Stimulated activated CD8-positive, alpha-beta memory T cell treated with anti-CD3 and anti-CD28 coated beads, Interleukin-7, amount 100 ng/mL, for 4 hours (primary cell): ENCODE results near the gene C16orf86.

Experiments
- DNase-seq, 2 donors: peaks; one replicate each; pipeline ENCODE4 v3.0.0-alpha.2; 2020; ENCODE audit warnings: low read depth in 2 of 2

C16orf86 gene

DNA sequence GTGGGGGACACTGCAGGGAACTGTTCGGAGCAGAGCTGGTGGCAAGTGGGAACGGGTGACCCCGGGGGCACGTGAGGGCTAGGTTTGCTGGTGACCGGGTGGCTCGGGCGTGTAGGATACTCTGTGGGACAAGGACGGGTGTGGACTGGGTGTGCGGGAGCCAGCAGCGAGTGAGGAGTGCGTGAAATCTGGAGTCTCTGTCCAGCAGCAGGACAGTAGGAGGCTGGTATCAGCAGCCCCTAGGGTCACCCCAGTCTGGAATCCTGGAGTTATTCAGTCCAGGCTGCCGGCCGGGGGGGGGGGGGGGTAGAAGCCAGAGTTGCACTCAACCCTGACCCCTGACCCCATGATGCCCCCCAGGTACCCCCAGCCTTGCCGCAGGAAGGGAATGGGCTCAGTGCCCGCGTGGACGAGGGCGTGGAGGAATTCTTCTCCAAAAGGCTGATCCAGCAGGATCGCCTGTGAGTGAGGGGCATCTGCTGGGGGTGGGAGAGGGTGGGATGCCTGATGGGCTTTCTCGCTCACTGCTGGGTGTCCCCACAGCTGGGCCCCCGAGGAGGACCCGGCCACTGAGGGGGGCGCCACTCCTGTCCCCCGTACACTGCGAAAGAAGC, 12.7 kb upstream of the C16orf86 start:
- no peak for DNase-seq

DNA sequence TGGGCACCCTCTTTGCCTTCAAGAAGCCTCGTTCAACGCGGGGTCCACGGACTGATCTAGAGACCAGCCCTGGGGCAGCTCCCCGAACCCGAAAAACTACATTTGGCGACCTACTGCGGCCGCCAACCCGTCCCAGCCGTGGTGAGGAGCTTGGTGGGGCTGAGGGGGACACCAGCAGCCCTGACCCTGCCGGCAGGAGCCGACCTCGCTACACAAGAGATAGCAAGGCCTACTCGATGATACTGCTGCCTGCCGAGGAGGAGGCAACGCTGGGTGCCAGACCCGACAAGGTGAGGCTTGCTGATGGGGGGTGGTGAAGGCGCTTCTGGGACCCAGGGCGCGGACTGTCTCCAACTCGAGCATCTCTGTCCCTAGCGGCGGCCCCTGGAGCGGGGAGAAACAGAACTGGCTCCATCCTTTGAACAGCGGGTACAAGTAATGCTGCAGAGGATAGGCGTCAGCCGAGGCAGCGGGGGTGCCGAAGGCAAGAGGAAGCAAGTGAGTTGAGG, 12.2 kb upstream of the C16orf86 start:
- no peak for DNase-seq

DNA sequence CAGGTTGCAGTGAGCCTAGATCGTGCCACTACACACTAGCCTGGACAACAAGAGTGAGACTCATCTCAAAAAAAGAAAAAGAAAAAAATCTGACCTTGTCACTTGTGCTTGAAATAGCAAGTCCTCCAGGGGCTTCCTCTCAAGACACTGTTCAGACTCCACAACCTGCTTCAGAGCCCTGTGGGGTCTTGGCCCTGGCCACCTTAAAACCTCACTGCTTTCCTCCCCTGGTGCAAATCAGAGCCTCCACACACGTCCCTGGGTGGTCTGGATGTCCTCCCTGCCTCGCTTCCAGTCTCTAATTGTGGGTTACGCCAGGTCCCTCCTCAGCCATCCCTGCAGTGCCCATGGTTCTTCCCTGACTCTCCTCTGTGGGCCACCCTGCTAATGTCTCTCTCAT, 11.3 kb upstream of the C16orf86 start:
- DNase-seq, result no peak

DNA sequence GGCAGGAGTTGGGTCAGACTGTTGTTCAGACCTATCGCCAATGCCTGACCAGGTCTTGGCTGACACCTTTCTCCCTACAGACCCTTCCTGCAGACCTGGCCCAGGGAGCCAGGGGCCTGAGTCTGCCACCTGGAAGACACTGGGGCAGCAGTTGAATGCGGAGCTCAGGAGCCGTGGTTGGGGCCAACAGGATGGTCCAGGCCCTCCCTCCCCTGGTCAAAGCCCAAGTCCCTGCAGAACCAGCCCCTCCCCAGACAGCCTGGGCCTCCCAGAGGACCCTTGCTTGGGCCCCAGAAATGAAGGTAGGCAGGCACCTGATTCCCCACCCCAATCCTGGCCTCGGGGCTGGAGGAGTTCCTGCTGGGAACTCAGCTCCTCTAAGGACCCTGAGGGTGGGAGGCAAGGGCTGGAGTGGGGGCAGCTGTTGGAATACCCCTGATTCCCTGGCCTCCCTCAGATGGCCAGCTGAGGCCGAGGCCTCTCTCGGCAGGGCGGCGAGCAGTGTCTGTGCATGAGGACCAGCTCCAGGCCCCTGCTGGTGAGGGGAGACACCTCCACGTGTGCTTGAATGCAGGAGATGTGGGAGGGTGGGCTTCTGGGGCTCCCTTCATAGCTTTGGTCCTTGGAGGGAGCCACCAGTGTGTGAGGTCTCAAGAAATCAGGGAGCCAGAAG, 10.1 kb upstream of the C16orf86 start:
- DNase-seq, result no peak

DNA sequence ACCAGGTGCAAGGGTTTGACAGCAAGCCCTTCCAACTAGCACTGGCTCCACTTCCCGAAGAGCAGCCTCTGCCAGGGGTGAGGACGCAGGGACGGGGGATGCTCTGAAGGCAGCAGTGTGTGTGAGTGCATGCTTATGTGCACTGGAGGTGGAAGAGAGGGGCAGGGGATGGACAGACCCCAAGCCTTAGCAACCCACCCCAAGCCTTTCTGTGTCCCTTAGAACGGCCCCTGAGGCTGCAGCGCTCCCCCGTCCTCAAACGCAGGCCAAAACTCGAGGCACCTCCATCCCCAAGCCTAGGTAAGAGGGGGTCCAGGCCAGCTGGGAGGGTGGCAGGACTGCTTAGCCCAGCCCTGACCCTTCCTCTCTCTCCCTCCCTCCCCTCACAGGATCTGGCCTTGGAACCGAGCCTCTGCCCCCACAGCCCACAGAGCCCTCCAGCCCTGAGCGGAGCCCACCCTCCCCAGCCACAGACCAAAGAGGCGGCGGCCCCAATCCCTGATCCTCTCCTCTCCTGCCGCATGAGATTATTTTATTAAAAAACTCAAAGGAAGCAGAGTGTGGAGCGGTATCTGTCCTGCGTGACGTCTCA, 9.5 kb upstream of the C16orf86 start:
- DNase-seq, result no peak

DNA sequence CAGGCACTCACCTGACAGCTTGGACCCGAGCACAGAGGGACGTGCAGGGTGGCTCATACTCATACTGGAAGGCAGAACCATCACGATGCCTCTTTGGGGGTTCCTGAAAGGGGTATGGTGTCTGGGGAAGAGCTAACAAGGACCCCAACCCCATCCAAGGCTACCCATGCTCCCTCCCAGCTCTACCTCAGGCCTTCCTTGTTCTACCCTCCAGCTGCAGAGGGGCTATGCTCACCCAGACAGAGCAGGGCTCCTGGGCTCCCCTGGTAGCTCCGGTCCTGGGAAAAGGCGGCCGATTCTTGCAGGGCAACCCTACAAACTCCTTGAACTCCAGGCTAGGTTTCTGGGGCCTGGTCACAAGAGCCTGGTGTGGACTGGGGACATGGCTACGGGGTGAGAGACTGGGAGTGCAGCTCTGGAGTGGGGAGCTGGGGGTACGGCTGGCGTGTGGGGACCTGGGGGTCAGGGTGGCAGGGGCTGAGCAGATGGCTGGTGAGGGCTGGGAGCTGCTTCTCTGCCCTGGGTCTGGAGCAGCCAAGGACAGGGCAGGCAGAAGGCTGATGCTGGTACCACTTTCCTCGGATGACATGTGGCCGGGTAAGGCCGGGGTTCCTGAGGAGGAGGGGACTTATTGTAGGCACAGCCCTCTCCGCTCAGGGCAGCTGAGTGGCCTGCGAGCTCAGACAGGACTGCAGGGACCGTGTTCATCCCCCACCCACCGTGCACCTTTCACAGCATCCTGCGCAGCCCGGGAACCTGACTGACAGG, 8.7 kb upstream of the C16orf86 start:
- no peak for DNase-seq

DNA sequence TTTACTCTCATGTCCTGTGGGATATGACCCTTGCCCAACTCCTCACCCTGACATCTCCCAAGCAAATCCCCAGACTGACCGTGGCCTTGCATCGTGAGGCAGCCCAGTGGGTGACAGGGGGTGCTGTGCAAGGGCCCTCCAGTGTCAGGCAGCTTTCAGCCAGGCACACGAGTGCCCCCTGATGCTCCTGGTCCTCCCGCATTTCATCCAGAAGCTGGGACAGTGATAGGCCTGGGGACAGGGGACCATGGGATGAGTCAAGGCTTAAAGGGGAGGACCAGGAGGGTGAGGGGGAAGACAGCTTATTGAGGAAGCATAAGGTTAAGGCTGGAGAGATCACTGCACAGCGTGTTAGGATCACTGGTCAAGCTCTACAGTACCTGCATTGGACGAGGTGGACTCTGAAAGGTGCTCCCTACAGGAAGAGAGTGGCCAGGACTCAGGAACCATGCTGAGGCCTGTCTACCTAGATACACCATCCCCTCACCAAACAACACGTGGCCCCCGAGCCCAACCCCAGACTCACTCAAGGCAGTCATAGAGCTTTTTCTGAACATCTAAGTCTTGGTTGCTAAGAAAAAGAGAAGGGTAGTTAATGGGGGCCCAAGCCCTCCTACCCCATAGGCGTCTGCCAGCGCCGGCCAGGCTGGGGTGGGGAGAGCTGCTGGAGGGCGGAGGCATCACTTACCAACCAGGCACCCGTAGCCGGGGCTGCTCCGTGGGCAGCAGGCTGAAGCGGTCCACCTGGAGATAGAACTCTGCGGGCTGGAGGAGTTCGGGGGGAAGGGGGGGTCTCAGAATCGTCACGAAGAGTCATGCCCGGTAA, 7.6 kb upstream of the C16orf86 start:
- no peak for DNase-seq

DNA sequence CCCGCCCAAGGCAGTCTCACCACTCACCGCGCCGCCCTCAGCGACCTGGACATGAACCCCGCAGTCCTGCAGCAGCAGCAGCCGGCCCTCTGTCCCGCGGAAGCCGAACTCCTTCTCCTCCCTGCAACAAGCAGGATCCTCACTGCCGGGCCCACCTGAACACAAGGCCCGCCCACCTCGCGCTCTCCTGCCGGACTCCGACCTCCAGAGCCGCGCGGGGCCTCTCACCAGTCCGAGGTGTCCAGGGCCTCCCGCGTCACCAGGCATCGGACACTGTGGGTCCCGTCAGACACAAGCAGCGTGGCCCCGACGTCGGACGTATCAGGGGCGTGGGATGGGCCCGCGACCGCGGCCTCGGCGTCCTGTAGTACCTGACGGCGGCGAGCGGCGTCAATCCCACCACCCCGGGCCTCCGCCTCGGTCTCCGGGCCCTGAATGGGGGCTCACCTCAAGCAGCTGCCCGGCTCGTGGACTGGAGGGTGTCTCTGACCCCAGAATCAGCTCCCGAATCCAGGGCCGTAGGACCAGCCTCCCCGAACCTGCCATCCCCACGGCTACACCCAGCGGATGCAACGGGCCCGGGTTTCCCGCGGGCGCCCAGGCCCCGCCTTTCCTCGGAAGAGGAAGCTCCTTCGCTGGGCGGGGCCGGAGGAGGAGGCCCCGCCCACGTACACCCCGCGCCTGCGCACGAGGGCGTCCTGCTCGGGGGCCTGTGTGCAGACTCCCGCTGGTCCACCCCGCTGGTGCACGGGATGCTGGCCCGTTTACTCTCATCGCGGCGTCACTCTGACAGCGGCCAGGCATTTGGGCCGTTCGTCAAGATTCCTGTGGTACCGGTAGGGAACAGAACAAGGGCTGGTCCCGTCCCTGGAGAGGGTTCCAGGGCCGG, 6.7 kb upstream of the C16orf86 start, which contains the start of gene ACD:
Gene ACD, minus strand, starts transcription at position 586 of the 889 bp plus-strand sequence. Its CDS starts 40 bp downstream, at position 546.
- DNase-seq, result peak; percentile 80 to 89

DNA sequence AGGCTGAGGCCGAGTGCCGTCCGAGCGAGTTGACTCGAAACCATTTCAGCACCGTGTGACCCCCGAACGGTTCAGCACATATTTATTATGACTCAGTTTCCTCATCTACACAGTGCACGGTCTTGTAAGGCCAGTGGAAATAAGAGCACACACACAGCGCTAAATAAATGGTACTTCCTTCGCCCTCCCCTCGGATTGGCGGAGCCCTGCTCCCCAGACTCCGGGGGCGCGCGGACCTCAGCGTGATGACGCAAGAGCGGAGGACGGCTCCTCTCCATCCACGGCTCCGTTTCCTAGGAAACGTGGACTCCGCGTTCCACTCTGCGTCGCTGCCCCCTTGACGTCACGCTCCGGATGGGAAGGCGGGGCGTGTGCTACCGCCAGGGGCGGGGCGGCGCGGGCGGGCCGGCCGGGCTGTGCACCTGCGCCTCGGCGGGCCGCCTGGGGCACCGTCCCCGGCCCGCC, 6.0 kb upstream of the C16orf86 start, which contains the start of gene PARD6A:
Gene PARD6A, plus strand, starts transcription at position 397 of the 465 bp plus-strand sequence. CDS start 79 bp downstream, outside the sequence.
- peak; percentile 92 to 94 for DNase-seq

DNA sequence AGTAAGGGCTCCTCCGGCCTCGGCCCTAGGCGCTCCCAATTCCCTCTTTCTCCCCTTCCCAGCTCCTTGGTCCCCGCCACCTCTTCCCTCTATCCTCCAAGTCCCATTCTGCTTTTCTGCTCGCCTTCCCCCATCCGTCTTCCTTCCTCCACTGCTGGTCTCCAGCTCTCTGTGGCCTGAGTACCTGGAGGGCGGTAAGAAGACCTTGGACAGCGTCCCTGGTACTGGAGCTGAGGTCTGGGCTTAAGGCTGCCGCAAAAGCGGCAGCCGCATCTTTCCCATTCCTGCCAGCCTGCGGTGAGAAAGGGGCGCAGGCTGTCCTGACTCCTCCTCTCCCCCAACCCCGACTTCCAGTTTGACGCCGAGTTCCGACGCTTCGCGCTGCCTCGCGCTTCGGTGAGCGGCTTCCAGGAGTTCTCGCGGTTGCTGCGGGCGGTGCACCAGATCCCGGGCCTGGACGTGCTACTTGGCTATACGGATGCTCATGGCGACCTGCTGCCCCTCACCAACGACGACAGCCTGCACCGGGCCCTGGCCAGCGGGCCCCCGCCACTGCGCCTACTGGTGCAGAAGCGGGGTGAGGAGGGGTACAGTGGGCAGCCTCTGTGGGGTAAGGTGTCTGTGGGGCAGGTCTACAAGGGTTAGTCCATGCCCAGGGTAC, 5.4 kb upstream of the C16orf86 start:
- DNase-seq, result no peak

DNA sequence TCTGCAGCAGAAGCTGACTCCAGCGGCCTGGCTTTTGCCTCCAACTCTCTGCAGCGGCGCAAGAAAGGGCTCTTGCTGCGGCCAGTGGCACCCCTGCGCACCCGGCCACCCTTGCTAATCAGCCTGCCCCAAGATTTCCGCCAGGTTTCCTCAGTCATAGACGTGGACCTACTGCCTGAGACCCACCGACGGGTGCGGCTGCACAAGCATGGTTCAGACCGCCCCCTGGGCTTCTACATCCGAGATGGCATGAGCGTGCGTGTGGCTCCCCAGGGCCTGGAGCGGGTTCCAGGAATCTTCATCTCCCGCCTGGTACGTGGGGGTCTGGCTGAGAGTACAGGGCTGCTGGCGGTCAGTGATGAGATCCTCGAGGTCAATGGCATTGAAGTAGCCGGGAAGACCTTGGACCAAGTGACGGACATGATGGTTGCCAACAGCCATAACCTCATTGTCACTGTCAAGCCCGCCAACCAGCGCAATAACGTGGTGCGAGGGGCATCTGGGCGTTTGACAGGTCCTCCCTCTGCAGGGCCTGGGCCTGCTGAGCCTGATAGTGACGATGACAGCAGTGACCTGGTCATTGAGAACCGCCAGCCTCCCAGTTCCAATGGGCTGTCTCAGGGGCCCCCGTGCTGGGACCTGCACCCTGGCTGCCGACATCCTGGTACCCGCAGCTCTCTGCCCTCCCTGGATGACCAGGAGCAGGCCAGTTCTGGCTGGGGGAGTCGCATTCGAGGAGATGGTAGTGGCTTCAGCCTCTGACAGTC, 4.5 kb upstream of the C16orf86 start:
- no peak for DNase-seq

DNA sequence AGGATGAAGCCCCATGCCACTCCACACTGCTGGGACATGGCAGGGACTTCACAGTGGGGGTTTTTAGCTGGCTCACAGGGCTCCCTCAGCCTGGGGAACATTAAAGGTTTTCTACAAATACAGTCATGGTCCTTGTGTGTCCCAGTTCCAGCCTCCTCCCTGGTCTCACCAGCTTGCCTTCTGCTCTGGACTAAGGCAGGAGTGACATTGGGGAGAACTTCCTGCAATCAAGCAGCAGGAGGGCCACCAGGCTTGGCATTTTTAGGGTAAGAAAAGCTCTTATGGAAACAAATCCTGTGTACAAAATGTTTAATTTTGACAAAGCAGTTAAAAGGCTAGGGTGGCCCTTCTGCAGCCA, 4.0 kb upstream of the C16orf86 start:
- DNase-seq, result no peak

DNA sequence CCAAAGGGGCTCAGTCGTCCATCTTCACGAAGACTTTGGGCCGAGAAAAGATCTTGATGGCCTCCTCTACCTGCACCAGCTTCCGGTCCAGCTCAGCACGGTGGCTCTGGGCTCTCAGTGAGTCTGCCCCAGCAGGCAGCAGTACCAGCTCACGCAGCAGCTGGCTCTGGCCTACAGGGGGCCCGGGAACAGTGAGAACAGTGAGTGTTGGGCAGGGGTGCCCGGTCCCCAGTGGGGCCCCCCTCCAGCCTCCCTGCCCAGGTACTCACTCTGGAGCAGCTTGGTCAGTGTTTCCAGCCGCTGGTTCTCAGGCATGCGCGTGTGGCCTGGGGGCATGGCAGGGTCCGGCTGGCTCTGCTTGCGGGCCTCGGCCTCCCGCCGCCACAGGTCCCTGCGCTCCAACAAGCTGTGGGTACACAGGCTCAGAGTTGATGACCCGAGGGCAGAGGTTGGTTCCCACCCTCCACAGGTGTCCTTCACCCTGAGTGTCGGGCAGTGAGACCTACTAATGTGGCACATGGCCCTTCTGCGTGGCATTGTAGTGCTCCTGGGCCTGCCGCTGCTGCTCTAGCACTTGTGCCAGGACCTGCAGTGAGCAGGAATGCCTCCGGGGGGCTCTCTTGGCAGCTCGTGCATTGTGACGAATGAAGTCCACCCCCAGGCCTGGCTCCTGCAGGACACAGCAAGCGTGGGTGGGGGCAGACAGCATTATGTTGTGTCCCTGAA, 3.3 kb upstream of the C16orf86 start:
- no peak for DNase-seq

DNA sequence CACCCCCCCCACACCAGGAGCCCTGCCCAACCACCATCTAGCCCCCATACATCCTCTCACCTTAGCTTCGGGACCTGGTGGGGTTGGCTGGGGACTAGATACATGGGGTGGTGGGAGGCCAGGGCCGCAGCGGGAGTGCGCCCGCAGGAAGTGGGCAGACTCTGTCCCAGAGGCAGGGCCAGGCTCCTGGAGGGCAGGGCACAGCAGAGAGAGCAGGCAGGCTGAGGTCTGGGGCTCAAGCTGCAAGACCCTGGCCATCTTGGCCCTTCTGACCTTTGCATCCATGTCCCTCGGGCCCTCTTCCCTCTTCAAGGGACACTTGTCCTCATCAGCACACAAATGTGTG, 2.8 kb upstream of the C16orf86 start:
- no peak for DNase-seq

DNA sequence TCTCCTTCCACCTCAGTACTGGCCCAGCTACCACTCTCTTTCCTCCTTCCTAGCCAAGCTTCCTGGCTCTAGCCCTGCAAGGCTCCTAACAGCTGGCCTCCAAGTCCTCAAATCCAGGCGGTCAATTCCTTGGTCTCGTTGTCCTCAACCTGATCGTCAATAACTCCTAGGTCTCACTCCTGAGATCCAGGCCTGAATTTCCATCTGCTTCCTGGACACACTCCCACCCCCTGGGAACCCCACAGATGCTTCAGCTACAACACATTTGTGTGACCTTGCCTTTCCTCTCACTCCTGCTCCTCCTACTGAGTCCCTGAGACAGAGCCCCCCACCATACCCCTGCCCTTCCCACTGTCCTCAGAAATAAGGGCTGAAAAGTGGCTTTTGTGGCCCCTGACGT, 2.4 kb upstream of the C16orf86 start:
- DNase-seq, result no peak

DNA sequence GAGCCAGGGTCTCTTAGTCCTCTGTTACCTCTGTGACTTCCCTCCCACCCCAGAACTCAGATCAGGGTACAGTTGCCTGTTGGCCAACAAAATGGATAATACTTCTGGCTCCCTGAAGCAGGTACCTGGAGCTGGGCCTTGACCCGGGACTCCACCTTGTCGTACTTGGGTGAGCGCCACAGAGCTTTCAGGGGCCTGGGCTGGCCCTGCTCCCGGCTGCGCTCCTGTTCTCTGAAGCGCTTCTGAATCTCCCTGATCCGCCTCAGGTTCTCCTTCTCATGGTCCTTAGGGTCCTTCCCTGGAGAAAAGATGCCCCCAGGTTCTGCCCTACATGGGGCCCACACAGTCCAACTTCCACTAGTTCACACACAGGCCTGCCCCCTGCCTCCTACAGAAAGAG, 1.7 kb upstream of the C16orf86 start:
- no peak for DNase-seq

DNA sequence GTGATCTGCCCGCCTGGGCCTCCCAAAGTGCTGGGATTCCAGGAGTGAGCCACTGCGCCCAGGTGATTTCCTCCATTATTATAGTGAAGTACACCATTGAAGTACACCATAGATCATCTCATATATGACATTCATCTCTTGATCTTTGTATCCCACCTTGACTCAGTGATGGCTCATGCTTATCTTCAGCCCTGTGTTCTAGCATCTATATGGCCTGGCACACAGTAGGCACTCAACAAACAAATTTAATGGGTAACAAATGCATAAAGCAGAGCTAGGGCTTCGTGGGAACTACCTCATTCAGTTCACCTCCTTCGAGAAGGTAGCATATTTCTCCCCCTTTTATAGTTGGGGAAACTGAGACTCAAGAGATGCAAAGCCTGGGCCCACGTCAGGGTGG, 1.0 kb upstream of the C16orf86 start:
- no peak for DNase-seq

DNA sequence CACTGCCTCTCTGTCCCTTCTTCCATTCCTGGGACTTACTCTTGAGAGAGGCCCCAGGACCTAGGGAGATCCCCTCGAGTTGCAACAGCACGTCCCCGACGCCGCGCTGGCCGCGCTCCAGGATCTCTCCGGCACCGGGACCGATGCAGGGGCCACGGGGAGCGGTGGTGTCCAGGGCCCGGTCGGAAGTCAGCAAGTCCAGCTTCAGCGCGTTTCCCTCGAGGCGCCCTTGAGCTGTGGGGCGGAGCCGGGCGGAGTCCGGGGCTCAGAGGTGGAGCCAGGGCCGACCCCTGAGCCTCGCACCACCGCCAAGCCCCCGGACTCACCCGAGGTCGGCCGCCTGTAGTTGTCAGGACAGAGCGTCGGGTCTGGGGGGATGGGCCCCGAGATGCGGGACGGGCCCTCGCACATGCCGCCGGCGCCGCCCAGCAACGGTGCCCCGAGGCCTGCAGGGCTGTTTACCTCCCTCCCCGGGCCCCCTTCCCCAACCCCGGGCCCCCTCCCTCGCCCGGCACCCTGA, 522 bp upstream of the C16orf86 start:
- DNase-seq, result no peak
